Embryonic facial prominence (tissue), 1 donor: Measurements from ENCODE around the gene CDSN.
"Not testable (repeated sequence)": the region's sequence is repeated elsewhere in the genome, so short reads cannot be mapped to it uniquely, and the experiment has no call there.

Experiments used
- DNase-seq: peaks from one replicate; pipeline ENCODE4 v3.0.0-alpha.2; 2016; ENCODE audit errors: extremely low spot score

CDSN gene, protein sequence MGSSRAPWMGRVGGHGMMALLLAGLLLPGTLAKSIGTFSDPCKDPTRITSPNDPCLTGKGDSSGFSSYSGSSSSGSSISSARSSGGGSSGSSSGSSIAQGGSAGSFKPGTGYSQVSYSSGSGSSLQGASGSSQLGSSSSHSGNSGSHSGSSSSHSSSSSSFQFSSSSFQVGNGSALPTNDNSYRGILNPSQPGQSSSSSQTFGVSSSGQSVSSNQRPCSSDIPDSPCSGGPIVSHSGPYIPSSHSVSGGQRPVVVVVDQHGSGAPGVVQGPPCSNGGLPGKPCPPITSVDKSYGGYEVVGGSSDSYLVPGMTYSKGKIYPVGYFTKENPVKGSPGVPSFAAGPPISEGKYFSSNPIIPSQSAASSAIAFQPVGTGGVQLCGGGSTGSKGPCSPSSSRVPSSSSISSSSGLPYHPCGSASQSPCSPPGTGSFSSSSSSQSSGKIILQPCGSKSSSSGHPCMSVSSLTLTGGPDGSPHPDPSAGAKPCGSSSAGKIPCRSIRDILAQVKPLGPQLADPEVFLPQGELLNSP

DNA sequence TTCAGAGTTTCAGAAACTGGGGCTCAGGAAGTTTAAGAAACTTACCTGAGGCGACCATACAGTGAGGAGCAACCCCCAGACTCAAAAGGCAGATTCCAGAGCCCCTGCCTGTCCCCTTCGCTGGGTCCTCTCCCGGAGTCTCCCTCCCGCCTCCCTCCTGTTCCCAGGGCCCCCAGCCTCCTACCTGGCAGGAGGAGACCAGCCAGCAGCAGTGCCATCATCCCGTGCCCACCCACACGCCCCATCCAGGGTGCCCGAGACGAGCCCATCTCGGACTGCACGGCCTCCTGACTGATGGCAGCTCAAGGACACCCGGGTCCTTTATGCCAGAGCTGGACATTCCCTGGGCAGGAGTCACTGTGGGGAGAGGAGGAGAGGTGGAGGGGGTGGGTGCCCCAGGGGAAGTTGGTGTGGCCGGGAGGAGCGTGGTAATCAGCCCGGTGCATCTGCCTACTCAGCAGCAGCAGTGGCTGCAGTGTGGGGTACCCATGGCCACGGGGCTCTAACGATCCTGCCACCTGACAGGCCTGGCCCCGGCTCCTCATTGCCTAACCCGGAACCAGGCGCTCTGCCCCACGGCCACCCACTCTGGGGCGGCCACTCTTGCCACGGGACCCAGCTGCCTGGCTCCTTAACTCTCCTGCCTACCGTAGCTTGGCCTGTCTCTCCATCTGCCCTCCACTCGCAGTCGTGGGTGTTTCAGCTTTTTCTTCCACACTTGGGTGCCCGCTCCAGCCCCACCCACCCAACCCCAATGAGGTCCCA, at the start of gene CDSN:
Gene CDSN, minus strand, starts transcription at position 296 of the 765 bp plus-strand sequence. Its CDS starts 27 bp downstream, at position 269.
- DNase-seq: no peak

DNA sequence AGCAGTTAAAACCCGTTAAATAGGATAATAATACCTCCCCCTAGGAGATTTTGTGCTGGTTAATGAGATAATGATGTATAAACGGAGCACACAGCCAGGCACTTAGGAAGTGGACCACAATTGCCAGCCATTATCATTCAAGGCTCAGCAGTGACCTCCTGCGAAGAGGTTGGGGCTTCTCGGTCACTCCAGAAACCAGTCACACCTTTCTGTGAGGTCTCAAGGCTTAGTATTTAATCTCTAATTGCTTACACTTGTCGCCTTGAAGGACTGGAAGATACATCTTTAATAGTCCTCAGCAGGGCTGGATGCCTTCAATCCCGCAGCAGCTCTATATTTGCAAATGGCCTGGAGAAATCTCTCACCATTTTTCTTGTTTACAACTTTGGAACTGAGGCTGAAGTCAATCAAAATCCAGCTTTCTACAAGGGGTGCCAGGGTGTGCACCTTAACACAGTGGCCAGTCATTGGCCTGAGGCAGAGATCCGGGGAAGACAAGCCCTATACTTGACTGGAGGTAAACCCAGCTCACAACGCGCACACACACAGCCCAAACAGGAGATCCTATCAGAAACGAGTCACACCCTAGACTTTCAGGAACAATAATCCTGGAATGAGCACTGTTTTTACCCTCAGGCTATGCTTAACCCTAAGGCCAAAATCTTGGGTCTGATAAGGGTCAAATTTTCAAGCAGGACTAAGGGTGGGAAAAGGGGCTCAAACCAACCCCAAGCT, 49.0 kb upstream of the CDSN start:
- no peak for DNase-seq

DNA sequence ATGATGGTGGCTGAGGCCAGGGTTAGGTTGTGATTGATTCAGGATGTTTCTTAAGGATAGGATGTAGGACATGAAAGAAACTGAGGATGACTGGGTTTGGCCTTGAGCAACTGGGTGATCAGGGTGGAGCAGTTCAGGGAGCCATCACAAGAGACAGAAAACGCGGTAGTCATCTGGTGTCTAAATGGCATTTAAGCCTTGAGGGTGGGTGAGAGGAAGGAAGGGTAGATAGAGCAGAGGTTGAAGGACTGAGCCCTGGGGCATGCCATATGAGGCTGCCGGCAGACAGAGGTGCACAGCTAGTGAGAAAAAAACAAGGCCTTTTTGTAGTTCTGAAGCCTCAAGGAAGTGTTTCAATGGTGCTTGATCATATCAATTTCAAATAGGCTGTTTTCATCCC, 48.4 kb upstream of the CDSN start:
- DNase-seq: no peak

DNA sequence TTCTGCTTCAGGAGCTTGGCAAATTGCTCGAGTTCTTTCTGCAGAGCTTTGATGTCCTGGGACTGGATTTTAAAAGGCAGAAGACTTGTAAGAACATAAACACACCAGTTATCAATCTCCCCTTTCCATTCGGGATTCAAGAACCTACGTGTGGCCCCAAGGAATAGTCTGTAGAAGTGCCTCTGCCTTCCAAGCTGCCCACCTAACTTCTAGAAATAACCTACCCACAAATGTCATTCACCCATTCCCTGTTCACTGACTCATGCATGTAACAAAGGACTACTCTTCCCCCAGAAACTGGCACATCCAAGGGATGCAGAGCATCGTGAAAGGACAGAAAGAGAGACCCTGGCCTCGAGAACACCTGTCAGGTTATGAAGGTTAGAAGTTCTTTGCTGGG, 45.7 kb upstream of the CDSN start:
- DNase-seq: no peak

DNA sequence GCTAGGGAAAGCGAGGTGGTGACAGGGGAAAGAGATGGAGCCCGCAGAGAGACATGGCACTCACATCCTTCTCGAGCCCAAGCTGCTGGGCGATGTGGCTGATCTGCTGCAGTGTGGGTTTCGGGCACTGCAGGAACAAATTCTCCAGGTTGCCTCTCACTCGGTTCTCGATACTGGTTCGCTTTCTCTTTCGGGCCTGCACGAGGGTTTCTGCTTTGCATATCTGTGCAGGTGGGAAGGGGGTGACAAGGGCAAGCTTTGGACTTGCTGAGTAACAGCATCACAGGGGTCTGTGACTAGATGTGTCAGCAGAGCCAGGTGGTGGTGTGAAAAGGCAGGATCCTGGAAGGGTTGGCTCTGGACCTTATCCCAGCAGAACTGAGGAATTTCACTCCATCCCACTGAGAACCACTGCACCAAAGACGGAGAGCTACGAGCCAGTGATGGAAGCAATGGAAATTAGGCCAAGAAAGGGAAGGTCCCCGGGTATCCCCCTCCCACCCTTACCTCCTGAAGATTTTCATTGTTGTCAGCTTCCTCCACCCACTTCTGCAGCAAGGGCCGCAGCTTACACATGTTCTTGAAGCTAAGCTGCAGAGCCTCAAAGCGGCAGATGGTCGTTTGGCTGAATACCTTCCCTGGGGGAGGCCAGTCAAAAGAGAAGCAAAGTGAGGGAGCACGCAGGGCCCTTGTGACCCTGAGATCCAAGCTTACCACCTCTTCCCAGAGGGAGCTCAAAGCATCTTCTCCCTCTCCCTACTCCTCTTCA, 45.0 kb upstream of the CDSN start:
- not testable (repeated sequence) for DNase-seq

DNA sequence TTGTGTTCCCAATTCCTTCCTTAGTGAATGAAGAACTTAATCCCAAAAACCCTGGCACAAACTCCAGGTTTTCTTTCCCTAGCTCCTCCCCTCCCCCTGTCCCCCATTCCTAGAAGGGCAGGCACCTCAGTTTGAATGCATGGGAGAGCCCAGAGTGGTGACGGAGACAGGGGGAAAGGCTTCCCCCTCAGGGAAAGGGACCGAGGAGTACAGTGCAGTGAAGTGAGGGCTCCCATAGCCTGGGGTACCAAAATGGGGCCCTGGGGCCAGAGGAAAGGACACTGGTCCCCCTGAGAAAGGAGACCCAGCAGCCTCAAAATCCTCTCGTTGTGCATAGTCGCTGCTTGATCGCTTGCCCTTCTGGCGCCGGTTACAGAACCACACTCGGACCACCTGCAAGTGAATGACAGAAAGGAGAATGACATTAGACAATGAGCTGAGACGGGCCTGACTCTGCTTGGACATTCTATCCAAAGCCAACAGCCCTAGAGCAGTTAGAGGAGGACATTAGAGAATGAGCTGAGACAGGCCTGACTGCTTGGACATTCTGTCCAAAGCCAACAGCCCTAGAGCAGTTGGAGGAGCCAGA, 44.3 kb upstream of the CDSN start:
- DNase-seq: not testable (repeated sequence)

DNA sequence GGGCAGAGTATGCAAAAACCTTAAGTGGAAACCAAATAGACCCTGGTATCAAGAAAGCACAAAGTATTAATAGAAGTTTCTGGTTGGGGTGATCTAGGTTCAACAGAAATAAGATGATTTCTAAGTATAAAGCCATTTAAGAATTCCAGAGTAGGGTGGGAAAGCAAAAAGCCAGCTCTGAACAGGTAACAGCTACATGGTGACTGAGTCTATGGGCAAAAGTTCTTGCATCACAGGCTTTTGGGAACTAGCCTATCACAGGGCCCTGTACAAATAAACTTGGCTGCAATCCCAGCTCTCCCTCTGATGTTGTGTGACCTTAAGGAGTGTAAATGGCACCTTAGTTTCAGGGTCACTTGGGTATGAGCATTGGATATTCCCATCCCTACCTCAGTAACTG, 43.7 kb upstream of the CDSN start:
- no peak for DNase-seq

DNA sequence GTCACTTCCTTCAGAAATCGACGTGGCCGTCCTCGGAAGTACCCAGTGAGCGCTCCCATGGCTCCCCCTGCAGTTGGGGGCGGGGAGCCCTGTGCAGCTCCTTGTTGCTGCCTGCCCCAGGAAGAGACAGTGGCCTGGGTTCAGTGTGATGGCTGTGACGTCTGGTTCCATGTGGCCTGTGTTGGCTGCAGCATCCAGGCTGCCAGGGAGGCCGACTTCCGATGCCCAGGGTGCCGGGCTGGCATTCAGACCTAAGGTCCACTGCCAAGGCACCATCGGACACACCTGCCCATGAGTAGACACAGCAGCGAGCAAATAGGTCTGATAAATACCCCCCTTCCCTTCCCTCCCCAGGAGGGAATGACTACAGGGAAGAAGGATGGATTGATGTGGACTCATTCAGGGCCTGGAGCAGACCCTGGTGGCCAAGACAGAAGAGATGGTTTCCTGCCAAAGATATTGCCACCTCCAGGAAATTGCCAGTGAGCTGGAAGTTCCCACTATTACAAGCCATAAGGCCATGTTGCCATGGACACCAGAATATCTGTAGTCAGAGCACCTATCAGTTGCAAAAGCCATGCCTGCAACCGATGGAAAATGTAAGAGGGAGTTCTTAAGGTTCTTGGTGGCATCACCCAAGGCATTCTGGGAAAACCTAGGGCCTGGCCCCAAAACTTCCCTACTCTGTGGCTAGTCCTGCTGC, 42.4 kb upstream of the CDSN start:
- DNase-seq: no peak

DNA sequence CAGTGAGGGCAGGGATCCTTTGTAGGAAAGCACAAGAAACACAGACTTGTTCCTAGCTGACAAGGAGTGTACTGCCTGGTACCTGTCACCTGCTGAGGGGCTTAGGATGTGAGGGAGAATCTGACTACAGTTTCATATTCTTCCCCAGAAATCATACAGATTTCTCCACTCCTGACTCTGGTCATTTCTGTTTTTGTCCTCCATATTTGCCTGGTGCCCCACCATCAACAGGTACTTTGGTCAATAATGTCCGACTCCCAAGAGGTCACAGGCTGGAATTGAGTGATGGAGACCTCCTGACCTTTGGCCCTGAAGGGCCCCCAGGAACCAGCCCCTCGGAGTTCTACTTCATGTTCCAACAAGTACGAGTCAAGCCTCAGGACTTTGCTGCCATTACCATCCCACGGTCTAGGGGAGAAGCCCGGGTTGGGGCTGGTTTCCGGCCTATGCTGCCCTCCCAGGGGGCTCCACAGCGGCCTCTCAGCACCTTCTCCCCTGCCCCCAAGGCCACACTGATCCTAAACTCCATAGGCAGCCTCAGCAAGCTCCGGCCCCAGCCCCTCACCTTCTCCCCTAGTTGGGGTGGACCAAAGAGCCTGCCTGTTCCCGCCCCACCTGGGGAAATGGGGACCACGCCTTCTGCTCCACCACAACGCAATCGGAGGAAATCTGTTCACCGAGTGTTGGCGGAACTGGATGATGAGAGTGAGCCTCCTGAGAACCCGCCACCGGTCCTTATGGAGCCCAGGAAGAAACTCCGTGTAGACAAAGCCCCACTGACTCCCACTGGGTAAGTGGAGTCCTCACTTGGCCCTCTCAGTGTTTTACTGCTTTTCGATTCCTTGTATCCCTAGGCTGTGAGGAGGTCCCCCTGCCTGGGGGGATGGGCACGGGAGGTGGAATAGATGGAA, 41.2 kb upstream of the CDSN start:
- no peak for DNase-seq

DNA sequence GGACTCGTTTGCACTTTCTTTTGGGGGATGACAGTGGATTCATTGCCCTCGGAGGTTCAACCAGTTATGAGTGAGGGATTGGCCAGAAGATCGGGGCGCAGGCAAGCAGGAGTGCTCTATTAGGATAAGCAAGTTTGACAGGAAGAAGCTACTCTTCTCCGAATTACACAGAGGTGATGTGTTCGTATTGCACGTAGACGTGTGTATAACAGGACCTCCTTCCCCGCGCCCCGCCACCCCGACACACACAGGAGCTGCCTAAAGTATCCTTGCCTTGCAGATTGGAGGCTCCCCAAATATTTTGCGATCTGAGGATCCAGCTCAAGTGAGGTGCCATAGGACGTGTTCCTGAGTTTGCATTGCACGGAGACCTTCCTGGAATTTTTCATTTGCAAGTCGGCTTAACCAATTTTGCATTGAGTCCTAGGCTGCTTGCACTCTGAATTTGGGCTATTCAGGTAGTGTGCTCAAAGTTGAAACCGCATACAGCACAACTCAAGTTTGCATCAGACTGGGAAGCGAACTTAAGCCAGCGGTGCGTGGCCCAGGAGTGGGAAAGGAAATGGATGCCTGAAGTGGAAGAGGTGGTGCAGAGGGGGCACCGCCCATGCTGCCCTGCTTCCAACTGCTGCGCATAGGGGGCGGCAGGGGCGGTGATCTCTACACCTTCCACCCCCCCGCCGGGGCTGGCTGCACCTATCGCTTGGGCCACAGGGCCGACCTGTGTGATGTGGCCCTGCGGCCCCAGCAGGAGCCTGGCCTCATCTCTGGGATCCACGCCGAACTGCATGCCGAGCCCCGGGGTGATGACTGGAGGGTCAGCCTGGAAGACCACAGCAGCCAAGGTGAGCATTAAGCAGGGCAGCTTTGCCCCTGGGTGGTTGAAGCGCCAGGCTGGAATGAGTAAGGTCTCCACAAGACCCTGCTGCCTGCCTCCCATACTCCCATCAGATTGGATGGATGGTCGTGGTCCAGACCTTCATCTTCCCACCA, 38.9 kb upstream of the CDSN start:
- no peak for DNase-seq

DNA sequence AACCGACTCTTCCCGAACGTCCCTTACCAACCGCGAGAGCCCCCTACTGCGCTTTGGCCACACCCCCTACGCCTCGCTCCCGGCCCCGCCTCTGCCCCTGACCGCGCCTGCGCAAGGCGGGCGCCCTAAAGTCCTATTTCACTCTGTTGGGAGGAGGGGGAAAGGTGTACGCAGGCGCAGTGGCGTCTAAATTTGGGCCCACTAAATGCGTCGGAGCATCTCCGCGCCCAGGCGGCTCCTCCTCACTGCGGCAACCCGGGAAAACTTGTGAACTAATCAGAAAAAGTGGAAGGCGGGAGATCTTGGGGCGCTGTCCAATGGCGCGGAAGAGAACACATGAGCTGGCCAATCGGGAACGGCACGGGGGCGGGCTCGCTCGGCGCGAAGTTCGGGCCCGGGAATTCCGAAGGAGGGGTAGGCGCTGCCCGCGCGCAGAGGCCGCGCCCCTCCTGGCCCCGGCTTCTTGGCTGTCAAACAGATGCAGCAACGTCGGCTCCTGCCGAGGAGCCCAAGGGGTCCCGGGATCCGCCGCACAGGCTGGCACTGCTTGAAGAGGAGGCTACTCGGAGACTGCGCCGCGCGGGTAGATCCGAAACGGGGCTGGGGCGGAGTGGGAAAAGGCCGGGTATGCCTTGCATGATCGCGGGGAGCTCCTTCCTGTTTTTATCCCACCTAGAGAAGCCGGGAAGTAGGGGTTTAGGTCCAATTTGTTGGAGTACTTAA, 38.1 kb upstream of the CDSN start, which contains the start of gene TCF19:
Gene TCF19, plus strand, starts transcription at position 450 of the 723 bp plus-strand sequence. CDS start 881 bp downstream, outside the sequence.
- peak; percentile 99 for DNase-seq

DNA sequence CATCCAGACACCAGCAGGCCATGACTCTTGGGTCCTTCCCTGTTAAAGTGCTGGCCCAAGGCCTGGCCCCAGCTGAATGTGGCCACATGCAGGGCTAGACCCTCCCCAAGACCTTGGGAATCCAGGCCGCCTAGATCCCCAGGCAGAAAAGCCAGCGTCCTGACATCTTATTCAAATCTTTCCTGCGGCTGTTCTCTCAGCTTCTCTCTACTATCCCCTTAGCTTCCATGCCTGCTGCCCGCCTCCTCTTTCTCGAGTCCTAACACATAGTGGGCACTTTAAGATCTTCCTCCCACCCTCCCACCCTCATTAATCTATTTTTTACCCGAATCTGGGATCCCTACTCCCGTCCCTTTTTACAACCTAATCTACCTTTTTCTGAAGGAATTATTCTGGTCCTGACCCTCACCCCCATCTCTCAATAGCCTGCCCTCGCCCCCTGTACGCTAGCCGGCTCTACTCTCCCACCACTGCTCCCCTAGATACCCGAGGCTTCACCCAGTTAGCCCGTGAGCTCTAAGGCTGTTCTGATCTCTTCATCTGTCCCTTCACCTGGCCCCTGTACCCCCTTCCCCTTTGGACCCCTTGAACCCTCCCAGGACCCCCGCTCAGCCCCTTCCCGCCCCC, 37.4 kb upstream of the CDSN start, which contains the start of gene CCHCR1:
Gene CCHCR1, minus strand, starts transcription at position 290 of the 627 bp plus-strand sequence. Its CDS starts 202 bp downstream, at position 88.
- no peak for DNase-seq

DNA sequence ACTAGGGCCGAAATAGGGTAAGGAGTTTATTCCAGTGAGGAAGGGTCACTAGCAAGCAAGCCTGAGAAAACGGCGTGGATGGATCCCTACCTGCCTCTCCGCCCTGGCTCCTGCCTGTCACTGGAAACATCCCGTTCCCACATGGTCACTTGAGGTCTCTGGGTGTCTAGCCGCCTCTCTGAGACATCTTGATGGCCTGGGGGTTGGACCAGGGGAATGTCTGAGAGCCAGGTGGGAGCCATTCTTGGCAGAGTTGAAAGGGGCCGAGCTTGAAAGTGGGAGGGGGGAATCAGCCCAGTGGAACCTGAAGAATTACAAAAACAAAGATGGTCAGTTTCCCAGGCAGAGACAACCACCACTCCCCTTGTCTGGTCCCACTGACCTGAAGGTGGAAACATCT, 36.4 kb upstream of the CDSN start:
- no peak for DNase-seq

DNA sequence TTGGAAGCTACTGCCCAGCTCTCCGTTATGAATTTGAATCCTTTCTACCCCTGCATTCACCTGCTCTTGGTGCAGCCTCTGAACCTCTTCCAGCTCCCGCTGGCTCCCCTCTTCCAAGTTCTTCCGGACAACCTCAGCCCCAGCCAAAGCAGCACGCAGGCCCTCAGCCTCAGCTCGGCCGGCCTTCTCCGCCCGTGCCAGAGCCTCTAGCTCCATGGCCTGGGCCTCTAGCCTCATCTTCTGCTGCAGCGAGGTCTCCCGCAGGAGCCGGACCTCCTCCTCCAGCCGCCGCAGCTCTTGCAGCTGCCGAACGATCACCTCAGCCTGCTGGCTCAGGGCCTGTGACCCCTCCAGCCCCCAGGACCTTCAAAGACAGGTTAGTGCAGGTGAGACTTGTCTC, 34.2 kb upstream of the CDSN start:
- DNase-seq: no peak

DNA sequence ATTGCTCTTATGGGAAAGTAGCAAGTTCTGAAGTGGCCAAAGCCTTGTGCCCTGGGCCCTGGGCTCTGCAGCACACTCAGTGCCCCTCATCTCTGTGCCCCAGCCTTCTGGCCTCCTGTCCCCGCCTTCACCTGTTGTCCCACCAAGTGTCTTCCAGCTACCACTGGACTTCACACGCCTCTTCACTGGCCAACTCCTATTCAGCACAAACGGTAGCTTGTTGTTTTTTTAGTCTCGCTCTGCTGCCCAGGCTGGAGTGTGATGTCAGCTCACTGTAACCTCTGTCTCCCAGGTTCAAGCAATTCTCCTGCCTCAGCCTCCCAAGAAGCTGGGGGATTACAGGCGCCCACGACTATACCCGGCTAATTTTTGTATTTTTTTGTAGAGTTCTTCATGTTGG, 32.5 kb upstream of the CDSN start:
- no peak for DNase-seq

DNA sequence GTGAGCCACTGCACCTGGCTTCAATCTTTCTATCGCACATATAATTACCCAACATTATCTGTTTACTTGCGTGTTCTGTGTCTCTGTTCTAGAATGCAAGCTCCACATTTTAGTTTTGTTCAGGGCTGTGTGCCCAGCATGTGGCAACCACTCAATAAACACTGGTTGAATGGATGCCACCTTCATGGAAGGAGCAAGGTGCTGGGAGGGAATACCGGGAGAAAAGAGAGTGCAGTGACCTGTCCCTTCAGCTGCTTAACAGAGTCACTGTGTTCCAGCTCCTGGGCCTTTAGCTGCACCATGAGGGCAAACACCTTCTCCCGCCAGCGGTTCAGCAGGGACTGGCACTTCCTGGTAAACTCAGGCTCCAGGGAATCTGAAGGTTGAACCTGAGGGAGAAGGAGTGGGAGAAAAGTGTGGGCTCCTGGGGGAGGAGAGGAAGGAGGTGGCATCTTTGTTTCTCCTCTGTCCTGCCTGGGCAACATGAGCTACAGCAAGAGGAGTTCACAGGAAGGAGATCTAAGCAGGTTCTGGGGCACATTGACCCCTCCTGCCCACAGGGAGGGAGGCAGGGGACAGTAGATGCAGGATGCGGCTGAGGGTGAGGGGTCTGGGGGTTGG, 29.7 kb upstream of the CDSN start:
- DNase-seq: no peak
